ENCODE data around the gene MYO9B.

GRCh38 chr19:17163652-17164051 lies 88.1 kb downstream of the MYO9B start:
- TF ChIP-seq ZNF143 (CRISPR knock-in tag; IDR thresholded peaks at IDR 0.05) (no peak), GABPB1 (CRISPR knock-in tag; IDR thresholded peaks at IDR 0.05) (no peak), ZFP91 (CRISPR knock-in tag; IDR thresholded peaks at IDR 0.05) (no peak), POLR2A (conservative IDR thresholded peaks at IDR 0.05) (no peak), FOSL1 (tag; conservative IDR thresholded peaks at IDR 0.05) (no peak)
